ENCODE measurements around the gene EXO5. TPM values are rescaled to one million over a fixed set of nuclear protein-coding genes. Genes with fewer than 3 reads are reported as not detected.

Gene EXO5
- total and polyA plus RNA-seq, 2 of the 13 experiments (the other 11 are each of a cell fraction or from before 2014, with no cell fraction given): 9.9 to 20.5 TPM

DNA sequence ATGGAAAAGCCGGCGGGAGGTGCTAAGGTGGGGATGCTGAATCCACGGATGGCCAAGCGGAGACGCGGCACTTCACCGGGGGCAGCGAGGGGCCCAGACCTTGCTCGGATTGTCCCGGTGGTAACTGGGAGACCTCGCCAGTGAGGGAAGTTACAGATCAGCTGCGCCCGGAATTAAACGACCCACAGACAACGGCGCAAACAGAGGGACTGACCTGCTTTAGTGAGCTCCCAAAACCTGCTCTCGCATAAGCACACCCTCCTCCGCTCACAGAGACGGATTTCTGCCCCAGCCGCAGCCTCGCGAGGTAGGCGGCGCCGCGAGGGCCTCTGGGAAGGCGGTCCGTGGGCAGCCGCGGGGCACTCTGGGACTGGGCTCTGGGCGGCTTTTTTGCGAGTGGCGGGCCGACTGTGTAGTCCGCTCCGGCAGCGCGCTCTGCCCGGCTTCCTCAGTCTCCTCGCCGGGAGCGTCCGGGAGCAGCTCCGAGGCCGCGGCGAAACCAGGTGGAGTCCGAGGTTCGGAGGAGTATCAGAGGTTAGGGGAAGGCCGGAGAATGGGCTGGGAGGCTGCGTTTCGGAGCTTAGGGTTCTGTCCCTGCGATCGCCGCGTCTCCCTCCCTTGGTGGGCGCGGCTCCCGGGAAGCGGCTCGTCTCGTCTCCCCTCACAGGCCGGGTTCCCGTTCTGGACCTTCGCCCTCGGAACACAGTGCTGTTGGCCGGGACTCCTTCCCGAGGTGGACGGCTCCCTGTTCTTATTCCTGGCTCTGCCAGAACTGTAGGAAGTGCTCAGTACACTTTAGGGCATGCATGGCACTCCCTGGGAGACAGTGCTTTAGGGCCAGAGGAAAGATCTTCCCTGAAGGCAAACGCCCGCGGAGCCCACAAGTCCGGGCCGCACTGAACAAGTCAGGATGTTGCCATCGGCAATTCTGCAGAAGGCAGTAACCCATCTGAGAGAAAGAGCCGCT is at the start of gene EXO5 (continued):
- TF ChIP-seq ZNF776 (CRISPR knock-in tag; IDR thresholded peaks at IDR 0.05) (peak; percentile 90), GATAD2A (CRISPR knock-in tag; IDR thresholded peaks at IDR 0.05) (peak; percentile 57; the same call in 1 of the 2 replicates), SMAD9 (CRISPR knock-in tag; IDR thresholded peaks at IDR 0.05) (peak; percentile 26; the same call in 1 of the 2 replicates), NFIC (IDR thresholded peaks at IDR 0.05; ENCODE audit: low read length) (no peak), DMAP1 (CRISPR knock-in tag; IDR thresholded peaks at IDR 0.05) (0 out of 2 replicates have a peak, but pooled peaks have one; percentile 70), SKI (IDR thresholded peaks at IDR 0.05; ENCODE audit: partially characterized antibody) (peak; percentile 15), TCF12 (IDR thresholded peaks at IDR 0.05) (no peak), TCF12 (CRISPR knock-in tag; IDR thresholded peaks at IDR 0.05) (no peak)
- TF ChIP-seq, protein P1, sequence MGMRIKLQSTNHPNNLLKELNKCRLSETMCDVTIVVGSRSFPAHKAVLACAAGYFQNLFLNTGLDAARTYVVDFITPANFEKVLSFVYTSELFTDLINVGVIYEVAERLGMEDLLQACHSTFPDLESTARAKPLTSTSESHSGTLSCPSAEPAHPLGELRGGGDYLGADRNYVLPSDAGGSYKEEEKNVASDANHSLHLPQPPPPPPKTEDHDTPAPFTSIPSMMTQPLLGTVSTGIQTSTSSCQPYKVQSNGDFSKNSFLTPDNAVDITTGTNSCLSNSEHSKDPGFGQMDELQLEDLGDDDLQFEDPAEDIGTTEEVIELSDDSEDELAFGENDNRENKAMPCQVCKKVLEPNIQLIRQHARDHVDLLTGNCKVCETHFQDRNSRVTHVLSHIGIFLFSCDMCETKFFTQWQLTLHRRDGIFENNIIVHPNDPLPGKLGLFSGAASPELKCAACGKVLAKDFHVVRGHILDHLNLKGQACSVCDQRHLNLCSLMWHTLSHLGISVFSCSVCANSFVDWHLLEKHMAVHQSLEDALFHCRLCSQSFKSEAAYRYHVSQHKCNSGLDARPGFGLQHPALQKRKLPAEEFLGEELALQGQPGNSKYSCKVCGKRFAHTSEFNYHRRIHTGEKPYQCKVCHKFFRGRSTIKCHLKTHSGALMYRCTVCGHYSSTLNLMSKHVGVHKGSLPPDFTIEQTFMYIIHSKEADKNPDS (CRISPR knock-in tag; IDR thresholded peaks at IDR 0.05): peak; percentile 58; the same call in 1 of the 2 replicates
- TF ChIP-seq, protein P2, sequence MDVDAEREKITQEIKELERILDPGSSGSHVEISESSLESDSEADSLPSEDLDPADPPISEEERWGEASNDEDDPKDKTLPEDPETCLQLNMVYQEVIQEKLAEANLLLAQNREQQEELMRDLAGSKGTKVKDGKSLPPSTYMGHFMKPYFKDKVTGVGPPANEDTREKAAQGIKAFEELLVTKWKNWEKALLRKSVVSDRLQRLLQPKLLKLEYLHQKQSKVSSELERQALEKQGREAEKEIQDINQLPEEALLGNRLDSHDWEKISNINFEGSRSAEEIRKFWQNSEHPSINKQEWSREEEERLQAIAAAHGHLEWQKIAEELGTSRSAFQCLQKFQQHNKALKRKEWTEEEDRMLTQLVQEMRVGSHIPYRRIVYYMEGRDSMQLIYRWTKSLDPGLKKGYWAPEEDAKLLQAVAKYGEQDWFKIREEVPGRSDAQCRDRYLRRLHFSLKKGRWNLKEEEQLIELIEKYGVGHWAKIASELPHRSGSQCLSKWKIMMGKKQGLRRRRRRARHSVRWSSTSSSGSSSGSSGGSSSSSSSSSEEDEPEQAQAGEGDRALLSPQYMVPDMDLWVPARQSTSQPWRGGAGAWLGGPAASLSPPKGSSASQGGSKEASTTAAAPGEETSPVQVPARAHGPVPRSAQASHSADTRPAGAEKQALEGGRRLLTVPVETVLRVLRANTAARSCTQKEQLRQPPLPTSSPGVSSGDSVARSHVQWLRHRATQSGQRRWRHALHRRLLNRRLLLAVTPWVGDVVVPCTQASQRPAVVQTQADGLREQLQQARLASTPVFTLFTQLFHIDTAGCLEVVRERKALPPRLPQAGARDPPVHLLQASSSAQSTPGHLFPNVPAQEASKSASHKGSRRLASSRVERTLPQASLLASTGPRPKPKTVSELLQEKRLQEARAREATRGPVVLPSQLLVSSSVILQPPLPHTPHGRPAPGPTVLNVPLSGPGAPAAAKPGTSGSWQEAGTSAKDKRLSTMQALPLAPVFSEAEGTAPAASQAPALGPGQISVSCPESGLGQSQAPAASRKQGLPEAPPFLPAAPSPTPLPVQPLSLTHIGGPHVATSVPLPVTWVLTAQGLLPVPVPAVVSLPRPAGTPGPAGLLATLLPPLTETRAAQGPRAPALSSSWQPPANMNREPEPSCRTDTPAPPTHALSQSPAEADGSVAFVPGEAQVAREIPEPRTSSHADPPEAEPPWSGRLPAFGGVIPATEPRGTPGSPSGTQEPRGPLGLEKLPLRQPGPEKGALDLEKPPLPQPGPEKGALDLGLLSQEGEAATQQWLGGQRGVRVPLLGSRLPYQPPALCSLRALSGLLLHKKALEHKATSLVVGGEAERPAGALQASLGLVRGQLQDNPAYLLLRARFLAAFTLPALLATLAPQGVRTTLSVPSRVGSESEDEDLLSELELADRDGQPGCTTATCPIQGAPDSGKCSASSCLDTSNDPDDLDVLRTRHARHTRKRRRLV (CRISPR knock-in tag; IDR thresholded peaks at IDR 0.05): peak; percentile 95
- TF ChIP-seq, protein P3, sequence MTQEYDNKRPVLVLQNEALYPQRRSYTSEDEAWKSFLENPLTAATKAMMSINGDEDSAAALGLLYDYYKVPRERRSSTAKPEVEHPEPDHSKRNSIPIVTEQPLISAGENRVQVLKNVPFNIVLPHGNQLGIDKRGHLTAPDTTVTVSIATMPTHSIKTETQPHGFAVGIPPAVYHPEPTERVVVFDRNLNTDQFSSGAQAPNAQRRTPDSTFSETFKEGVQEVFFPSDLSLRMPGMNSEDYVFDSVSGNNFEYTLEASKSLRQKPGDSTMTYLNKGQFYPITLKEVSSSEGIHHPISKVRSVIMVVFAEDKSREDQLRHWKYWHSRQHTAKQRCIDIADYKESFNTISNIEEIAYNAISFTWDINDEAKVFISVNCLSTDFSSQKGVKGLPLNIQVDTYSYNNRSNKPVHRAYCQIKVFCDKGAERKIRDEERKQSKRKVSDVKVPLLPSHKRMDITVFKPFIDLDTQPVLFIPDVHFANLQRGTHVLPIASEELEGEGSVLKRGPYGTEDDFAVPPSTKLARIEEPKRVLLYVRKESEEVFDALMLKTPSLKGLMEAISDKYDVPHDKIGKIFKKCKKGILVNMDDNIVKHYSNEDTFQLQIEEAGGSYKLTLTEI (CRISPR knock-in tag; conservative IDR thresholded peaks at IDR 0.05): no peak
- TF ChIP-seq, protein P4, sequence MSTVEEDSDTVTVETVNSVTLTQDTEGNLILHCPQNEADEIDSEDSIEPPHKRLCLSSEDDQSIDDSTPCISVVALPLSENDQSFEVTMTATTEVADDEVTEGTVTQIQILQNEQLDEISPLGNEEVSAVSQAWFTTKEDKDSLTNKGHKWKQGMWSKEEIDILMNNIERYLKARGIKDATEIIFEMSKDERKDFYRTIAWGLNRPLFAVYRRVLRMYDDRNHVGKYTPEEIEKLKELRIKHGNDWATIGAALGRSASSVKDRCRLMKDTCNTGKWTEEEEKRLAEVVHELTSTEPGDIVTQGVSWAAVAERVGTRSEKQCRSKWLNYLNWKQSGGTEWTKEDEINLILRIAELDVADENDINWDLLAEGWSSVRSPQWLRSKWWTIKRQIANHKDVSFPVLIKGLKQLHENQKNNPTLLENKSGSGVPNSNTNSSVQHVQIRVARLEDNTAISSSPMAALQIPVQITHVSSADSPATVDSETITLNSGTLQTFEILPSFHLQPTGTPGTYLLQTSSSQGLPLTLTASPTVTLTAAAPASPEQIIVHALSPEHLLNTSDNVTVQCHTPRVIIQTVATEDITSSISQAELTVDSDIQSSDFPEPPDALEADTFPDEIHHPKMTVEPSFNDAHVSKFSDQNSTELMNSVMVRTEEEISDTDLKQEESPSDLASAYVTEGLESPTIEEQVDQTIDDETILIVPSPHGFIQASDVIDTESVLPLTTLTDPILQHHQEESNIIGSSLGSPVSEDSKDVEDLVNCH (CRISPR knock-in tag; IDR thresholded peaks at IDR 0.05): 0 out of 2 replicates have a peak, but pooled peaks have one; percentile 15
